H9 (cell line): Measurements from ENCODE around the gene OR8D1. TPM values are rescaled to one million over a fixed set of nuclear protein-coding genes. Genes with fewer than 3 reads are reported as not detected.

ENCODE experiments used
- DNase-seq: peaks from one replicate; pipeline ENCODE4 v3.0.0-alpha.2; 2017
- H2AFZ ChIP-seq: one replicate; pipeline ENCODE4 v1.6.1; 2013; ENCODE audit warnings: mild to moderate bottlenecking, low read length, control low read depth, moderate library complexity
- H2AK5ac ChIP-seq: 2 replicates; pipeline ENCODE4 v1.6.1; 2013; ENCODE audit warnings: low read length, control low read depth, mixed read lengths; ENCODE audit not compliant: insufficient read length
- H2BK120ac ChIP-seq: one replicate; pipeline ENCODE4 v1.6.1; 2013; ENCODE audit warnings: low read depth, mild to moderate bottlenecking, low read length, control low read depth, inconsistent platforms; ENCODE audit not compliant: poor library complexity, severe bottlenecking
- H2BK12ac ChIP-seq: 2 replicates; pipeline ENCODE4 v1.6.1; 2013; ENCODE audit warnings: low read length, control low read depth, mixed read lengths, low read depth; ENCODE audit not compliant: insufficient read length
- H2BK15ac ChIP-seq: 2 replicates; pipeline ENCODE4 v1.6.1; 2013; ENCODE audit warnings: low read depth, low read length, control low read depth
- H2BK20ac ChIP-seq: one replicate; pipeline ENCODE4 v1.6.1; 2013; ENCODE audit warnings: low read depth, mild to moderate bottlenecking, low read length, control low read depth, inconsistent platforms; ENCODE audit not compliant: poor library complexity, severe bottlenecking
- H2BK5ac ChIP-seq: 2 replicates; pipeline ENCODE4 v1.6.1; 2013; ENCODE audit warnings: low read length, control low read depth, mixed read lengths; ENCODE audit not compliant: insufficient read length
- H3K14ac ChIP-seq: 2 replicates; pipeline ENCODE4 v1.6.1; 2013; ENCODE audit warnings: low read length, control low read depth; ENCODE audit not compliant: insufficient read depth
- H3K18ac ChIP-seq: 2 replicates; pipeline ENCODE4 v1.6.1; 2013; ENCODE audit warnings: low read depth, mild to moderate bottlenecking, mixed read lengths, low read length, control low read depth; ENCODE audit not compliant: insufficient read length
- H3K23ac ChIP-seq: 2 replicates; pipeline ENCODE4 v1.6.1; 2013; ENCODE audit warnings: low read length, control low read depth, mixed read lengths, low read depth; ENCODE audit not compliant: insufficient read length
- H3K23me2 ChIP-seq: 2 replicates; pipeline ENCODE4 v1.6.1; 2013; ENCODE audit warnings: low read depth, mild to moderate bottlenecking, mixed read lengths, low read length, control low read depth; ENCODE audit not compliant: insufficient read length, poor library complexity, severe bottlenecking
- H3K27ac ChIP-seq: 2 replicates; pipeline ENCODE4 v1.5.1; 2013; ENCODE audit warnings: low read length, control low read depth, mixed read lengths, low read depth; ENCODE audit not compliant: insufficient read length
- H3K27me3 ChIP-seq: 2 replicates; pipeline ENCODE4 v1.6.1; 2013; ENCODE audit warnings: low read length, control low read depth, inconsistent platforms; ENCODE audit not compliant: insufficient read depth
- H3K4ac ChIP-seq: 2 replicates; pipeline ENCODE4 v1.6.1; 2013; ENCODE audit warnings: low read depth, mild to moderate bottlenecking, control low read depth, inconsistent platforms, low read length, moderate library complexity
- H3K4me1 ChIP-seq: 2 replicates; pipeline ENCODE4 v1.6.1; 2013; ENCODE audit warnings: low read length, control low read depth, inconsistent platforms; ENCODE audit not compliant: insufficient read depth
- H3K4me2 ChIP-seq: 2 replicates; pipeline ENCODE4 v1.6.1; 2013; ENCODE audit warnings: low read length, control low read depth, mixed read lengths; ENCODE audit not compliant: insufficient read length, insufficient read depth
- H3K56ac ChIP-seq: 2 replicates; pipeline ENCODE4 v1.6.1; 2013; ENCODE audit warnings: low read depth, mild to moderate bottlenecking, mixed read lengths, low read length, control low read depth; ENCODE audit not compliant: insufficient read length
- H3K79me1 ChIP-seq: 2 replicates; pipeline ENCODE4 v1.6.1; 2013; ENCODE audit warnings: low read depth, mild to moderate bottlenecking, moderate library complexity, low read length, control low read depth, inconsistent platforms; ENCODE audit not compliant: insufficient read depth, poor library complexity, severe bottlenecking
- H3K79me2 ChIP-seq: 2 replicates; pipeline ENCODE4 v1.6.1; 2013; ENCODE audit warnings: low read length, control low read depth, inconsistent platforms; ENCODE audit not compliant: insufficient read depth
- H3K9ac ChIP-seq: 2 replicates; pipeline ENCODE4 v1.6.1; 2013; ENCODE audit warnings: low read length, control low read depth, mixed read lengths; ENCODE audit not compliant: insufficient read length; ENCODE audit errors: extremely low read depth
- H3K9me3 ChIP-seq: one replicate; pipeline ENCODE4 v1.6.1; 2013; ENCODE audit warnings: low read depth, low read length, inconsistent platforms; ENCODE audit not compliant: control insufficient read depth
- H3T11ph ChIP-seq: one replicate; pipeline ENCODE4 v1.6.1; 2013; ENCODE audit warnings: mild to moderate bottlenecking, low read length, control low read depth, inconsistent platforms
- H4K20me1 ChIP-seq: one replicate; pipeline ENCODE4 v1.6.1; 2013; ENCODE audit not compliant: control insufficient read depth, insufficient read length, insufficient read depth
- H4K5ac ChIP-seq: 2 replicates; pipeline ENCODE4 v1.6.1; 2013; ENCODE audit warnings: low read depth, mild to moderate bottlenecking, mixed read lengths, low read length, control low read depth; ENCODE audit not compliant: insufficient read length
- H4K8ac ChIP-seq: replicated peaks from 2 replicates; pipeline ENCODE4 v1.6.1; 2013; ENCODE audit warnings: low read length, control low read depth, mixed read lengths, low read depth; ENCODE audit not compliant: insufficient read length
- H4K91ac ChIP-seq: 2 replicates; pipeline ENCODE4 v1.6.1; 2013; ENCODE audit warnings: low read depth, mild to moderate bottlenecking, moderate library complexity, mixed read lengths, low read length, control low read depth; ENCODE audit not compliant: insufficient read length
- H3K27ac Mint-ChIP-seq, 3 experiments: 2 replicates in 2 of 3; 3 replicates in 1 of 3; pipeline ENCODE4 v1.8.0; 2020 to 2021; ENCODE audit warnings: mixed read lengths in 3 of 3, mild to moderate bottlenecking in 1 of 3, moderate library complexity in 1 of 3
- H3K27me3 Mint-ChIP-seq: 2 replicates; pipeline ENCODE4 v1.8.0; 2021; ENCODE audit warnings: low read depth, mild to moderate bottlenecking, moderate library complexity, mixed read lengths
- H3K36me3 Mint-ChIP-seq, 3 experiments: 2 replicates in 2 of 3; 3 replicates in 1 of 3; pipeline ENCODE4 v1.8.0; 2020 to 2021; ENCODE audit warnings: low read depth in 3 of 3, mixed read lengths in 3 of 3; ENCODE audit not compliant: insufficient read depth in 1 of 3
- H3K4me1 Mint-ChIP-seq, 2 experiments: 2 replicates each; pipeline ENCODE4 v1.8.0; 2020; ENCODE audit warnings: mixed read lengths in 2 of 2
- H3K4me3 Mint-ChIP-seq, 2 experiments: 2 replicates in 1 of 2; 3 replicates in 1 of 2; pipeline ENCODE4 v1.8.0; 2020 to 2021; ENCODE audit warnings: mild to moderate bottlenecking in 2 of 2, mixed read lengths in 2 of 2, moderate library complexity in 1 of 2
- H3K9me3 Mint-ChIP-seq, 2 experiments: 2 replicates in 1 of 2; 3 replicates in 1 of 2; pipeline ENCODE4 v1.8.0; 2020; ENCODE audit warnings: mild to moderate bottlenecking in 2 of 2, mixed read lengths in 2 of 2, moderate library complexity in 1 of 2
- CTCF ChIP-seq: fragments of 200-600 bp; sonication (generic); conservative IDR thresholded peaks from 3 replicates; pipeline ENCODE4 v1.8.0; 2021; ENCODE audit warnings: antibody characterized with exemption, mild to moderate bottlenecking
- WGBS: extraction: QIAGEN DNeasy Blood & Tissue Kit; methylation state at CpG from one replicate; pipeline ENCODE4 v1.1.7; 2013; ENCODE audit warnings: missing lambda C conversion rate, low lambda C conversion rate, mixed read lengths; ENCODE audit not compliant: insufficient read length; ENCODE audit errors: extremely low coverage; 5-methylcytosine and 5-hydroxymethylcytosine counted together
- total RNA-seq: library from RNA; stranded (reverse); gene quantifications from 2 replicates; pipeline ENCODE4 v1.2.1, GENCODE V29; 2021

OR8D1 gene
- total RNA-seq, 1 experiment from 2014 or later = not detected

GRCh38 chr11:124294687-124295086 is 19.1 kb downstream of the OR8D1 start:
- H3K4ac ChIP-seq = no peak overlapping the region
- H3K4me2 ChIP-seq = no peak overlapping the region
- peaks cover 0 to 4% of the 10 kb centered on the region in 2 experiments; a peak in 1 of 4 replicates for H3K4me1 Mint-ChIP-seq
- no peak overlapping the region for H3K27ac Mint-ChIP-seq
- H2AK5ac ChIP-seq = no peak overlapping the region
- H4K8ac ChIP-seq = no peak overlapping the region
- no peak overlapping the region for H2AFZ ChIP-seq
- no peaks in the 10 kb centered on the region for H3K27me3 ChIP-seq
- H4K5ac ChIP-seq = no peak overlapping the region
- no peaks in the 10 kb centered on the region for H3K23me2 ChIP-seq
- H4K20me1 ChIP-seq = no peaks in the 10 kb centered on the region
- H2BK5ac ChIP-seq = no peak overlapping the region
- H3K79me1 ChIP-seq = no peaks in the 10 kb centered on the region
- no peak overlapping the region for H3K23ac ChIP-seq
- H2BK20ac ChIP-seq = no peak overlapping the region
- TF ChIP-seq CTCF = no peak
- H2BK12ac ChIP-seq = no peak overlapping the region
- H3K9me3 ChIP-seq = no peaks in the 10 kb centered on the region
- H3K27me3 Mint-ChIP-seq = no peaks in the 10 kb centered on the region; the same call in 1 of the 2 replicates
- no peak overlapping the region for H3K27ac ChIP-seq
- no peak for DNase-seq
- WGBS = no CpG with 5 or more reads among the region's 1 CpG
- H2BK120ac ChIP-seq = no peak overlapping the region
- peaks cover 0 to 2% of the 10 kb centered on the region in 2 experiments; a peak in 1 of 5 replicates for H3K9me3 Mint-ChIP-seq
- no peak overlapping the region for H3K4me3 Mint-ChIP-seq
- no peak overlapping the region for H3K56ac ChIP-seq
- H3K18ac ChIP-seq = no peak overlapping the region
- no peaks in the 10 kb centered on the region for H3K79me2 ChIP-seq
- H3K14ac ChIP-seq = no peak overlapping the region
- no peaks in the 10 kb centered on the region for H3K4me1 ChIP-seq
- H3K36me3 Mint-ChIP-seq = no peaks in the 10 kb centered on the region; a peak in 1 of 7 replicates
- no peak overlapping the region for H2BK15ac ChIP-seq
- H3T11ph ChIP-seq = no peak overlapping the region
- H3K9ac ChIP-seq = no peak overlapping the region
- no peak overlapping the region for H4K91ac ChIP-seq
